ENCODE results near the gene OFD1. TPM values are rescaled to one million over a fixed set of nuclear protein-coding genes. Genes with fewer than 3 reads are reported as not detected.

The OFD1 gene
- total RNA-seq, 4 donors from 2014 or later = 13.2 to 25.1 (median 17.1) TPM

GRCh38 chrX:13752646-13753045, 18.1 kb downstream of the OFD1 start:
- DNase-seq (ENCODE audit: low spot score) = no peak
- no peak for ATAC-seq (ENCODE audit: low FRiP score)
- TF ChIP-seq CTCF (IDR thresholded peaks at IDR 0.05) = no peak

GRCh38 chrX:13754765-13755164, 20.2 kb downstream of the OFD1 start:
- DNase-seq (ENCODE audit: low spot score) (no peak), ATAC-seq (ENCODE audit: low FRiP score) (no peak)
- no peak for TF ChIP-seq CTCF (IDR thresholded peaks at IDR 0.05)

- TF ChIP-seq CTCF (IDR thresholded peaks at IDR 0.05) = no peak
- ATAC-seq (ENCODE audit: low FRiP score) = no peak
- DNase-seq (ENCODE audit: low spot score) = no peak
Measured at GRCh38 chrX:13755254-13755653, 20.7 kb downstream of the OFD1 start.

GRCh38 chrX:13756381-13756780, 21.8 kb downstream of the OFD1 start:
- no peak for TF ChIP-seq CTCF (IDR thresholded peaks at IDR 0.05)
- DNase-seq (ENCODE audit: low spot score) = no peak
- ATAC-seq (ENCODE audit: low FRiP score) = no peak

GRCh38 chrX:13759152-13759718, 24.7 kb downstream of the OFD1 start:
- DNase-seq (ENCODE audit: low spot score) = no peak
- no peak for TF ChIP-seq CTCF (IDR thresholded peaks at IDR 0.05)
- no peak for ATAC-seq (ENCODE audit: low FRiP score)

- DNase-seq (ENCODE audit: low spot score) = no peak
- no peak for ATAC-seq (ENCODE audit: low FRiP score)
- no peak for TF ChIP-seq CTCF (IDR thresholded peaks at IDR 0.05)
Measured at GRCh38 chrX:13760426-13760825, 25.9 kb downstream of the OFD1 start.

- ATAC-seq (ENCODE audit: low FRiP score) (no peak), DNase-seq (ENCODE audit: low spot score) (no peak)
- no peak for TF ChIP-seq CTCF (IDR thresholded peaks at IDR 0.05)
Measured at GRCh38 chrX:13761606-13762414, 27.3 kb downstream of the OFD1 start.
